GM18861 (cell line): Measurements from ENCODE around the gene DDRGK1.
"Not testable (repeated sequence)": the region's sequence is repeated elsewhere in the genome, so short reads cannot be mapped to it uniquely, and the experiment has no call there.

ENCODE experiments used
- ATAC-seq: cut with Tn5 transposase; IDR thresholded peaks from one replicate; pipeline ENCODE4 v1.9.1; 2021; ENCODE audit not compliant: unreplicated experiment

DDRGK1 gene

DNA sequence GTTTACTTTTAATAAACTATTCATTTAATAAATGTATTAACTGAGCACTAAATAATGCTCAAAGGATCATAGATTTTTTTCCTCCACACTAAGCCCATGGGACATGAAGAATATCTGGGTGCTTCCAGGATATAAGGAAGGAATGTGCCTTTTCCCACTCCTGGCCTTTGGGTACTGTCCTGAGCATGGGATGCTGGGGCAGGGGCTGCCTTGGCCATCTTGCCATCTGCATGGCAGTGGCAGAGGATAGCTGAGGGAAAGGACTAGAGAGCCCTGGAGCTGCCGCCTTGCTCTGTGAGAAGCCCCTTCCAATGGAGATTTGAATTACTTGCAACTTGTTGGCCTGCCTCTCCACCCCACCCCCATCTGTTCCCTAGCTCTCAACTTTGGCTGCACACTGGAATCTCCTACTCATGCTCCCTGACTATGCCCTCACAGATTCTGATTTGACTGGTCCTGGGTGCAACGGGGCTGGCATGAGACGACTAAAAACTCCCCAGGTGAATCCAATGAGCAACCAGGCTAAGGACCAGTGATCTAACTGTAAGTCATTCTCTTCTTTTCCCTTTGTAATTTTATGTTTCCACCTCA lies 15.6 kb downstream of the DDRGK1 start:
- ATAC-seq = no peak

DNA sequence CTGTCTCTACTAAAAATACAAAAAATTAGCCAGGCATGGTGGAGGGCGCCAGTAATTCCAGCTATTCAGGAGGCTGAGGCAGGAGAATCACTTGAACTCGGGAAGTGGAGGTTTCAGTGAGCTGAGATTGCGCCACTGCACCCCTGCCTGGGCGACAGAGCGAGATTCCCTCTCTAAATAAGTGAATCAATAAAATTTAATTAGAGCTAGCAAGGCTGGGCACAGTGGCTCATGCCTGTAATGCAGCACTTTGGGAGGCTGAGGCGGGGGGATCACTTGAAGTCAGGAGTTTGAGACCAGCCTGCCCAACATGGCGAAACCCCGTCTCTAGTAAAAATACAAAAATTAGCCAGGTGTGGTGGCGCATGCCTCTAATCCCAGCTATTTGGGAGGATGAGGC lies 16.6 kb downstream of the DDRGK1 start:
- ATAC-seq = not testable (repeated sequence)

DNA sequence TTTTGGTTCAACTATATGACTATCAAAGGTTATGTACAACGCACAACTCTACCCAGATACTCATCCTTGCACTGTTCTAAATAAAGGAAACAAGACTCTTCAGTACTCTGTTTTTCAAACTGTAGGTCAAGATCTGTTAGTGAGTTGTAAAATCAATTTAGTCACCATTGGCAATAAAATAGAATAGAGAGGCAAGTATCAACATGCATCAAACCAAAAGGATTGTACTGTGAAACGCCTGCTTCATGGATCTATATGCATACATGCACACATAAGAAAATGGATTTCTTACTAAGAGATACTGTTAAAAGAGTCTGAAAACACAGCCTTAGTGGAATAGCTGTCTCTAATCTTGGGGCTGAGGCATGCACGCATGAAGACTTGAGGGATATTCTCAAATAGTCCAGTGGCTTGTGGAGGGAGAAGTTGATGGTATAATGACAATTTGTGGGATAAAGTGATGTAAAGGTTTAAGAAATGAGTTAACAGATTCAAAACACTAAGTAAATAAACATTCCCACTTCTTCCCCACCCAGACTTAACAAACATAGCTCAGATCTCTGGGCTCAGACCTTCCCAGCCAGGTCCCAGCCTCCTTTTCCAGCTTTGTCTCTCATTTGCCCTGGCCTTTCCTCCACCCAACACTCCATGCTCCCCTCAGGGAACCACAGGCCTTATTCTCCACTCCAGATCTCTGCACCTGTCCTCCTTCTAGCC lies 20.4 kb downstream of the DDRGK1 start:
- ATAC-seq = no peak

GRCh38 chr20:3182429-3182828 lies 22.1 kb downstream of the DDRGK1 start:
- ATAC-seq = not testable (repeated sequence)

- no peak for ATAC-seq
Observed at GRCh38 chr20:3181270-3181669, 23.2 kb downstream of the DDRGK1 start.

- no peak for ATAC-seq
Observed at GRCh38 chr20:3180319-3180718, 24.2 kb downstream of the DDRGK1 start.

DNA sequence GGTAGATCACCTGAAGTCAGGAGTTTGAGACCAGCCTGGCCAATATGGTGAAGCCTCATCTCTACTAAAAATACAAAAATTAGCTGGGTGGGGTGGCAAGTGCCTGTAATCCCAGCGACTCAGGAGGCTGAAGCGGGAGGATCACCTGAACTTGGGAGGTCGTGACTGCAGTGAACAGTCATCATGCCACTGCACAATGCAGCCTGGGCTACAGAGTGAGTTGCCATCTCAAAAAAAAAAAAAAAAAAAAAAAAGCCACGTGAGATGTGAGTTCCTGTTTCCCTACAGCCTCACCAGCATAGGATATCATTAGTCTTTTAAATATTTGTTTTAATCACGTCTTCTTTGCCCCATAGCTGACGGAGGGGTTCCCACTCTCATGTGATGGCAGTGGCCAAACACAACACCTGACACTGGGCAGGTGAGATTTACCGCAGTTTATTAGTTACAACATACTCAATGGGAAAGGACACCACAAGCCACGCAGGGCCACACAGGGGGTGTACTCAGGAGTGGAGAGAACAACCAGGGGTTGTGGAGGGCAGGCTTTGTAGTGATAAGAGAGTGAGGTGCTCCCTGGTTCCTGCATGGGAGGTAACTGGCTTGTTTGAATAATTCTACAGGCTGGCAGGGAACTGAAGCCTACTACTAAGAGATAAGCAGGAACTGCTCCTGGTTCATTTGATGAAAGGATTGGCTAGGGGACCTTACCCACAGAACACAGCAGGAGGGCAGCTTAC lies 26.6 kb downstream of the DDRGK1 start:
- ATAC-seq = no peak

- no peak for ATAC-seq
Observed at GRCh38 chr20:3175270-3175669, 29.2 kb downstream of the DDRGK1 start.

- ATAC-seq = no peak
Observed at GRCh38 chr20:3174442-3175261, 29.8 kb downstream of the DDRGK1 start.

DNA sequence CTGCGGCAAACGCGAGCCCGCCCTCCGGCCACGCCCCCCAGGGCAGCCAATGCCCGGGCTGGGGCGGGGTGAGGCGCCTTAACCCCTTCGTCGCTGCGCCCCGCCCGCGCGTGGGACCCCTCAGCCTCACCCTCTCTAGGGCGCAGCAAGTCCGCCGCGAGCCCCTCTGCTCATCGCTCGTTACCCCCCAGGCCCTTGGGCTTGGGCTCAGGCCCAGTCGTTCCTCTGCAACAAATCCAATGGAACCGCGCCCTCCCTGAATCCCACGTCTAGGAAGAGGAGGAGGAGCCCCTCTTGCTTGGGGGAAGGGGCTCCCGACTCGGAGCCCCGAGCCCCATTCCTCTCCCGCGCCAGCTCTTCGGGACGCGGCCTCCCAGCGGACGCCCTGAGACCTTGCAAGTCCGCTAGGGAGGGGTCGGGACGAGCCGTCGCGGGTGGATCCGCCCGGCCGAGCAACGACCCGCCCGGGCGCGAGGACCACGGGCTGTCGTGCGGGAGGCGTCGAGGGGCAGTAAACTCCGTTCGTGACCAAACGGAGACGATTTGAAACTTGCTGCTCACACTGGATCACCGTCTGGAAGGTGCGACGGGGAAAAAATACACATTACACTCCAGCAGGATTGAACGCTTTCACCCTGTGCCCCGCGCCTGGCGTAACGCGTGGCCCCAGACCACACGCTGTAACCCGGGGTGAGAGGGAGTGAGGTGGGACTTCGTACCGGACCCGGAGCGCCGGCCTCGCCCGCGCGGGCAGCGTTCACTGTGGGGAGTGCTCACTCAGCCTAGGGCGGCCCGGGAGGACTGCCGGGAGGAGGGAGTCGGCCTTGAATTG lies 30.7 kb downstream of the DDRGK1 start:
- ATAC-seq = no peak

DNA sequence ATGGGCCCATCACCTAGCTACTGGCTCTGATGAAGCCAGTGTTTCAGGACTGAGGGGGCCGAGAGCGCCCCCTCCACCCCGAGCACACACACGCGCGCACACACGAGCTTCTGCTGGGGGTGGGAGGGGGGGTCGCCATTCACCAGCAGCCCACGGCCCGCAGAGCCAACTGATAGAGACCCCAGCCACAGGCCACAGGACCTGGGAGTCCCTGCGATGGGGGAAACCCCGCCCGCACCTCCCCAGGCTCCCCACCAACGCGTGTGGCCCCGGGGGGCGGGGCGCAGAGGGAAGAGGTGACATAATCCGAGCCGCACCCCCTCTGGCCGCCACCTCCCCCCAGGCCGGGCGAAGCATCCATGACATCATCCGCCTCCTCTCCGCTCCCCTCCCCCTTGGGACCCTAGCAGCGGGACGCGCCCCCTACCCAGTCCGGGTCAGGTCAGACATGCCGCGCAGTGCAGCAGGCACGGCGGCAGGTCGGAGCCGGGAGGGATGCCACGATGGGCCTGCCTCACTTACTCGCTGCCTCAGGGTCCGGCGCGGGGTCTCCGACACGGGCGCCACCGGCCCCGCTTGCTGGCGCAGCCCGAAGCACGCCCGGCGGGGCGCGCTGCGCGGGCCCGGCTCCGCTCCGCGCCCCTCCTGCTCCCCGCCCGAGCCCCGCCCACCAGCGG lies 31.4 kb downstream of the DDRGK1 start, which contains the start of gene LZTS3:
LZTS3 (minus strand) TSS at position 617 of the 677 bp plus-strand sequence. CDS start 6,386 bp downstream, outside the sequence.
- no peak for ATAC-seq

DNA sequence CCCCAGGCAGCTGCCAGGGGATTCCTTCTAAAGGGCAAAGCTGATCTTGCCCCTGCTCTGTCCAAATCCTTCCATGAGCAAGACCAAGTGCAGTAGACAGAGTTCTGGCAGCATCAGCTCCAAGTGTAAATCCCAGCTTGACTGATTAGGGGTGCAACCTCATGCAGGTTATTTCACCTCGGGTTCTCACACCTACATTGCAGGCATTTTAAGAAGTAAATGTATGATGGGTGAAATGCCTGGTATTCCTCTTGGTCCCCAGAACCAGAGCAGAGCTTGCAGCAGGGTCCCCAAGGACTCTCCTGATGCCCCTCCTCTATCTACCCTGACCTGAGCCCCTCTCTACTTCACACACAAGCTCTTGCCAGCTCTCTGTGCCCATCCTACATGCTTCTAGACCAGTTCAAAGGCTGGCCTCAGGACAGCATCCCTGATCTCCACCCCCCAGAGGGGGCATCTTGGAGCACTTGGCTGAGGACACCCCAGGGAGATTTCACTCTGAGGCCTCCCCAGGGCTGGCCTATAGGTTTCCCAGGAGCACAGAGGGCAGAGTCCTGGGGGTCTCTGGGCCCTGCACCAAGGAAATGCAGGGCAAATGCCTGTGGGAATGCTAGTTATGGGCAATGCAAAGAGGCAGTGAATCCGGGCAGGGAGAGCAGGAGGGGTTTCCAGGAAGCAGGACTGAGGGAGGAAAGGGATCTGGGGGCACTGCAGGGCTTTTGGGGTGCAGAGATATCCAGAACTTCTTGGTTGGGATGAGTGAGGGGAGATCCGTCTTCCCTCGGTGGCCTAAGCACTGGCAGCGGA lies 32.2 kb downstream of the DDRGK1 start:
- ATAC-seq = no peak

DNA sequence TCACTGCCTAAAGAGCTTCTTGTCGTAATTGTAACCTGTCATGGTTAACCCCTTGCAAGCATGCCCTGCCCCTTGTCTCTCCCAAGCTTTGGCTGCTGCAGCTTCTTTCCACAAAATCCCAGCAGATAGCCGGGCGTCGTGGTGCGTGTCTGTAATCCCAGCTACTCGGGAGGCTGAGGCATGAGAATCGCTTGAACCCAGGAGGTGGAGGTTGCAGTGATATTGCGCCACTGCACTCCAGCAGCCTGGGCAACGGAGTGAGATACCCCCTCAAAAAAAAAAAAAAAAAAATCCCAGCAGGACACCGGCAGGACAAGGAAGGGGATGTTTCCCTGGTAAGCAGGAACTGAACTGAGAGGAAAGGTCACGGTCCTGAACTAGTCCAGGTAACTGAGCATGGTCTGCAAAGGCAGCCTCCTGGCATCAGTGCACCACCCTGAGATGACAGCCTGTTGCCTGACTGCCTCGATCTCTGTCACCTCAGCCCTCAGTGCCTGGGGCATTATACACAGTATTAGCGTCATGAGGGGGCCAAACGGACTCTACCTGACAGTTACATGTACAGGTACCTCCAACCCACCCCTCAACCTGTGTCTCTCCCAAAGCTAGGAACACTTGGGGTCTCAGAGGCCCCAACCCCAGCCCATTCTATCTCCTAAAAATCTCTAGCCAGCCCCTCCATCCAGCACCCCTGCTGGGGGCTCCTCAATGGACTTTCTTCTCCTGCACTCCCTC lies 32.9 kb downstream of the DDRGK1 start:
- no peak for ATAC-seq

DNA sequence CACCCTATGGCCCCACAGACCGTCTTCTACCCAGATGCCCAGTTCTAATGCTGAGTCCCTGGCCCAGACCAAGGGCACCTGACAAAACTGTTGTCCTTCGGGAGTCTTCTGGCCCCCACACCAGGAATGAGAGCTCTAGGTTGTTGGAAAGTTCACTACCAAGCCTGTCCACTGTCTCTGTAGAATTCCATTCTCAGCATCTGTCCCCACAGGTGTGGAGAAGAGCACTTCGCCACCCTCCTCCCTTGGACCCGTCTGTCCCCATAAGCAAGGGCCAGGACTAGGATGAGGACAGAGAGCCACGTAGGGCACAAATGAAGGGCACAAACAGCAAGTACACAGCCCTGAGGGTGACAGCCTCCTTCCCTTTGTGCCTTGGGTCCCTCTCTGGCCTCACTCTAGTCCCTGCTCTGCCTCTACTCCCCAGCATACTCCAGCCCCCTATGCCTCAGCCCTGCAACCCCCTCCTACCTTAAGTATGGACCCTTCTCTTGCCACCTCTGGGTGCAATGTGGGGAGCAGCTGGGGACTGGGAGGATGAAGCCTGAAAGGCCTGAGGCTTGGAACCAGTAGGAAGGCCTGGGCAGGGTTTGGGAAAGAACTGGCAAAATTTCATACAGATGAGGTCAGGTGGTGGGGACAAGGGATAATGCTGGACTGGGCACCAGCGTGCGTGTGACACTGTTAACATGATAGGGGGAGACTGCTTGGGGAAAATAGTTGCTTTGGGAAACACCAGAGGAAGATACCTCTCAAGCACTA lies 35.5 kb downstream of the DDRGK1 start:
- ATAC-seq = no peak

DNA sequence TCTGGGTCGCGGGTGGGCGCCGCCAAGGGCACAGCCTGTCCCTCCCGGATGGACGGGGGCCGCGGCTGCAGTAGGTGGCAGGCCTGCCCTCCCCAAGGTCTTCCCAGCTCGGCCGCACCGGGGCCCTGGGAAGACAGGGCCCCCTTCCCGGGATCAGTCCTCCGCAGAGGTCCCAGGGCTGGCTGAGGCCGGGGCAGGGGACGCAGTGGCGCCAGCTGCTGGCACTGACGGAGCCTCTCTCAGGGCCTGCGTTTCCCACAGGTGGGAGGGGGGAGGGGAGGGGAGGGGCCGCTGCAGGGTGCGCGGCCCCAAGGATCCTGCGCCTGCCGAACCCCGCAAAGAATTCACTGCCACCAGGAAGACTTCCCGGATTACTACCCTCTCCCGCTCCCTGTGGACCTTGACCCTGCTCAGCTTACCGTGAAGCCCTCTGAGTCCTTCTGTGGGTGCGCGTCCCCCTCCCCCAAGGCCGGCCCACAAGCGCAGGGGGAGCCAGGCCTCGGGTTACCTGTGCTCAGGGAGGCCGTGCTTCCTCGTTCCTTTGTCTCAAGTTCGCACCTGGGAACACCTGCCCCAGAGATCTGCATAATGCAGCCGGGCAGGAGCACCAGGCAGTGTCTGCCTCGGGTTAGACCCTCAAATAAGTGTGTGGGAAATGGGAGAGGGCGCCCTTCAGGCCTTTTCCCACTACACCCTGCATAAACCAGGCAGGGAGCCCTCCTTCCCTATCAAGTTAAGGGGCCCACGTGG lies 36.2 kb downstream of the DDRGK1 start:
- ATAC-seq = no peak

DNA sequence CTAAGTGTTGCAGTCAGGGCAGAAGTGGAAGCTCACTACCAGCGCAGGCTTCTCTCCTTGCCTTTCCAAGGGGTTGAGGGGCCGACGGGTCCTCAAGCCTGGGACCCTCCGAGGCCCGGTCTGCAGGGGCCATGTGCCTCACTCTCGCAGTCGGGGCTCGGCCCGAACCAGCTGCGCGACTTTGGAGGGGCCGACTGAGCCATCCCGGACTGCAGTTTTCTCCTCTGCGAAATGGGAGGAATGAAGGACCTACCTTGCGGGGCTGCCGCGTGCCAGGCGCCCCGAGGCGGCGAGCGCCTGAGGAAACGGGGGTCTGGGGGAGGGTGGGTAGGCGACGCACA lies 36.8 kb downstream of the DDRGK1 start:
- ATAC-seq = no peak

- ATAC-seq = no peak
Observed at GRCh38 chr20:3166913-3167342, 37.6 kb downstream of the DDRGK1 start.
